Measurements from ENCODE around the gene NUDT21. TPM values are rescaled to one million over a fixed set of nuclear protein-coding genes. Genes with fewer than 3 reads are reported as not detected.
A peak's percentile ranks its signal among the peaks of the same experiment; 100 is the strongest.

Gene NUDT21
- total RNA-seq, 5 donors from 2014 or later (not counting 1 experiment from before 2014, with no cell fraction given): 90.0 to 98.8 (median 98.4) TPM

DNA sequence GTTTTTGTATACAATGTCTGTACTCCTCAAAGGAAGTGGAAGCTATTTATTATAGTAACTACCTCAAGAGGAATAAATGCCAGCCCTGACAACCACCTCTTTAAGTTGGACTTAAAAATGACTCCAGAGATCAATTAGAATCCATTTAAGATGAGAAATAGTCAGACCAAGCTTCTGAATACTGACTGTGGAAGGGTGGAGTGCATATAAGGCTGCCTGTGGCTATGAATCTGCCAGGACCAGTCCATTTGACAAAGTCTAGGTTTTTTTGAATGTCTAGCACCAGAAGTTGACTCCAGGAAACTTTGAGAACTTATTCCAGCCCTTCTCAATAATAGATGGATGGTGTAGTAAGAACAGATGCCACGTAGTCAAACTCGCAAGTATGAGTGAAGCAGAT, 15.2 kb upstream of the NUDT21 start:
- Histone ChIP-seq H3K9me3 (no peaks in the 10 kb centered on the region), H3K27me3 (replicated peaks in 1 of 2; ENCODE audit: control insufficient read depth in 2 of 2, extremely low read depth in 1 of 2, insufficient read depth in 2 of 2, low read length in 1 of 2) (no peaks in the 10 kb centered on the region), H3K27ac (ENCODE audit: low read length) (no peak overlapping the region), H3K4me3 (ENCODE audit: control insufficient read depth in 1 of 2, extremely low read depth in 1 of 2, low read length in 1 of 2) (no peak overlapping the region), H3K4me1 (ENCODE audit: control insufficient read depth in 1 of 2, extremely low read depth in 1 of 2, insufficient read depth in 2 of 2, low read length in 2 of 2) (no peaks in the 10 kb centered on the region), H3K36me3 (ENCODE audit: control insufficient read depth in 2 of 2, extremely low read depth in 1 of 2, insufficient read depth in 1 of 2, low read length in 1 of 2) (peaks cover 5 to 83% of the 10 kb centered on the region in 2 donors)
- POLR2A ChIA-PET: no interaction called here
- CTCF ChIA-PET: no interaction called here
- no peaks in the 10 kb centered on the region for H3K27me3 Mint-ChIP-seq
- no peak overlapping the region for H3K27ac Mint-ChIP-seq
- no peak overlapping the region for H3K4me3 Mint-ChIP-seq
- peaks cover 0 to 5% (median 3%) of the 10 kb centered on the region in 3 donors for H3K4me1 Mint-ChIP-seq
- ATAC-seq (replicated peaks in 1 of 4): no peak
- 100% methylated on average over 2 of the region's 2 CpGs for WGBS (ENCODE audit: insufficient coverage)
- DNase-seq: no peak
- H3K9me3 Mint-ChIP-seq: no peaks in the 10 kb centered on the region
- H3K36me3 Mint-ChIP-seq: peaks cover 69% of the 10 kb centered on the region

DNA sequence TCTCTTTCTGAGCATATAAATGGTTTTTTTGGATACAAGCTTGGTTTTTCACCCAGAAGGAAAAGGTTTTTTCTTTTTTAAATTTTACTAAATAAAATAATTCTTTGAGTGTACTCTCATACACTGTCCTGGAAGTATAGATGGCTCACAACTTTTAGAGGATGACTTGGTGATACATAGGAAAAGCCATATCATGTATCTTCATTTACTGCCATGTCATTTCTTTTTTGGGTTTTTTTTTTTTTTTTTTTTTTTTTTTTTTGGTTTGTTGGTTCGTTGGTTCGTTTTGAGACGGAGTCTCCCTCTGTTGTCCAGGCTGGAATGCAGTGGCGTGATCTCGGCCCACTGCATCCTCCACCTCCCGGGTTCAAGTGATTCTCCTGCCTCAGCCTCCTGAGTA, 12.0 kb upstream of the NUDT21 start:
- Histone ChIP-seq H3K4me1 (ENCODE audit: control insufficient read depth in 1 of 2, extremely low read depth in 1 of 2, insufficient read depth in 2 of 2, low read length in 2 of 2) (no peaks in the 10 kb centered on the region), H3K36me3 (ENCODE audit: control insufficient read depth in 2 of 2, extremely low read depth in 1 of 2, insufficient read depth in 1 of 2, low read length in 1 of 2) (peaks cover 5 to 74% of the 10 kb centered on the region in 2 donors), H3K4me3 (ENCODE audit: control insufficient read depth in 1 of 2, extremely low read depth in 1 of 2, low read length in 1 of 2) (no peak overlapping the region), H3K9me3 (no peaks in the 10 kb centered on the region), H3K27me3 (replicated peaks in 1 of 2; ENCODE audit: control insufficient read depth in 2 of 2, extremely low read depth in 1 of 2, insufficient read depth in 2 of 2, low read length in 1 of 2) (no peaks in the 10 kb centered on the region), H3K27ac (ENCODE audit: low read length) (no peak overlapping the region)
- Mint-ChIP-seq H3K4me1 (peaks cover under 1 to 8% (median 6%) of the 10 kb centered on the region in 3 donors), H3K27me3 (no peaks in the 10 kb centered on the region), H3K4me3 (no peak overlapping the region), H3K36me3 (peaks cover 63% of the 10 kb centered on the region), H3K27ac (no peak overlapping the region), H3K9me3 (no peaks in the 10 kb centered on the region)
- ChIA-PET POLR2A (interaction anchor here in 1 of 2 donors (0.6 to 0.7 kb wide), 2 partner anchors 438 to 596 kb away, joined by 5 to 14 read pairs; no protein-coding TSS in a partner anchor), CTCF (no interaction called here)
- DNase-seq (no peak), ATAC-seq (replicated peaks in 1 of 4) (no peak)
- WGBS (ENCODE audit: insufficient coverage): 100% methylated on average over 3 of the region's 6 CpGs

DNA sequence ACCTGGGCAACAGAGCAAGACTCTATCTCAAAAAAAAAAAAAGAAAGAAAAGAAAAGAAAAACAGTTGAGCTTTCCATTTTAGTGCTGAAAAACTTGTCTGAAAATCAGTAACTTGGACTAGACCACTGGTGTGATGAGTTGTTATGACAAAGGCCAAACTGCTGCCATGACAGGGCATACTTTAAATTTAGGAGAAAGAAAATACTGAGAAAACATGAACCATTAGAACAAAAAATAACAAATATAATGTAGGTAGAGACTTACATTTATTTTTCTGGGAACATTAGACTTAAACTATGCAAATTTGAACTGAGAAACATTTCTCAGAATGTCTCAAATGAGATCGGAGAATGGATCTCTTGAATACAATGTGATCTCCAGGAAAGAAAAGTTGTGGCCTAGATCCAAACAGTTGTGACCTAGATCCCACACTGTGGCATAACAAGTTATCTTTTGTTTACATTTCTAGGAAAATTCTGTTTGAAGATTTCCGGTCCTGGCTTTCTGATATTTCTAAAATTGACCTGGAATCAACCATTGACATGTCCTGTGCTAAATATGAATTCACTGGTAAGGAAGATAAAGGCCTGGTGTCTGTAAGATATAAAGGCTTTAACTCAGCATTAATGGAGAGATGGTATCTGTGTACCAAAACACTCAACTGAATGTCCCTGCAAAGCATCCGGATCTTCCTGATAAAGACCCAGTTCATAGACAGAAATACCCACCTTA, 11.1 kb upstream of the NUDT21 start:
- no CpG with 5 or more reads among the region's 3 CpGs for WGBS (ENCODE audit: insufficient coverage)
- ATAC-seq (replicated peaks in 1 of 4): no peak
- peaks cover 4 to 12% (median 6%) of the 10 kb centered on the region in 3 donors for H3K4me1 Mint-ChIP-seq
- H3K4me3 Mint-ChIP-seq: no peak overlapping the region
- Histone ChIP-seq H3K27me3 (replicated peaks in 1 of 2; ENCODE audit: control insufficient read depth in 2 of 2, extremely low read depth in 1 of 2, insufficient read depth in 2 of 2, low read length in 1 of 2) (no peaks in the 10 kb centered on the region), H3K27ac (ENCODE audit: low read length) (no peak overlapping the region), H3K4me3 (ENCODE audit: control insufficient read depth in 1 of 2, extremely low read depth in 1 of 2, low read length in 1 of 2) (no peak overlapping the region), H3K4me1 (ENCODE audit: control insufficient read depth in 1 of 2, extremely low read depth in 1 of 2, insufficient read depth in 2 of 2, low read length in 2 of 2) (no peaks in the 10 kb centered on the region), H3K36me3 (ENCODE audit: control insufficient read depth in 2 of 2, extremely low read depth in 1 of 2, insufficient read depth in 1 of 2, low read length in 1 of 2) (peaks cover 6 to 71% of the 10 kb centered on the region in 2 donors), H3K9me3 (no peaks in the 10 kb centered on the region)
- H3K27ac Mint-ChIP-seq: peak overlapping the region in 1 of 2 donors; percentile 34
- no peaks in the 10 kb centered on the region for H3K9me3 Mint-ChIP-seq
- no peak for DNase-seq
- peaks cover 62% of the 10 kb centered on the region for H3K36me3 Mint-ChIP-seq
- POLR2A ChIA-PET: no interaction called here
- H3K27me3 Mint-ChIP-seq: no peaks in the 10 kb centered on the region
- CTCF ChIA-PET: no interaction called here

DNA sequence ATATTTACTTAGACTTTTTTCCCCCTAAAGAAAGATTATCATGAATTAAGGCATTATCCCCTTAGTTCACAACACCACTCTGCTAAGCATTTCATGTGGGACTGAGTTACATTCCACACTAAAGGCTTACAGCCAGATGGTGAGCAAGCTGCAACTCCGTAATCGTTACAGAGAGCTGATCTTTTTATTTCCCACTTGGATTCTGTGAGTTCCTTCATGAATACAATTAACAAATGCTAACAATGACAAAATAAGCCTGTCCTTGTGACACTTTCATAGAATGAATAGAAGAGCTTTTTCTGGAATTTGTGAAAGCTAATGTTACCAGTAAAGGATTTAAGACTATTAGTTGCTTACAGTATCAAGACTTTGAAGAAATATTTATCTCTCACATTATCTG, 9.0 kb upstream of the NUDT21 start:
- no peaks in the 10 kb centered on the region for H3K4me1 ChIP-seq (ENCODE audit: control insufficient read depth in 1 of 2, extremely low read depth in 1 of 2, insufficient read depth in 2 of 2, low read length in 2 of 2)
- Mint-ChIP-seq H3K4me3 (no peak overlapping the region), H3K27me3 (no peaks in the 10 kb centered on the region), H3K27ac (no peak overlapping the region), H3K36me3 (peaks cover 64% of the 10 kb centered on the region), H3K4me1 (peaks cover 8 to 15% (median 12%) of the 10 kb centered on the region in 3 donors), H3K9me3 (no peaks in the 10 kb centered on the region)
- H3K36me3 ChIP-seq (ENCODE audit: control insufficient read depth in 2 of 2, extremely low read depth in 1 of 2, insufficient read depth in 1 of 2, low read length in 1 of 2): peaks cover 6 to 72% of the 10 kb centered on the region in 2 donors
- H3K27me3 ChIP-seq (replicated peaks in 1 of 2; ENCODE audit: control insufficient read depth in 2 of 2, extremely low read depth in 1 of 2, insufficient read depth in 2 of 2, low read length in 1 of 2): no peaks in the 10 kb centered on the region
- DNase-seq (no peak), ATAC-seq (replicated peaks in 1 of 4) (no peak)
- H3K9me3 ChIP-seq: no peaks in the 10 kb centered on the region
- no peak overlapping the region for H3K27ac ChIP-seq (ENCODE audit: low read length)
- 100% methylated on average over 2 of the region's 2 CpGs for WGBS (ENCODE audit: insufficient coverage)
- ChIA-PET CTCF (interaction anchor here in 1 of 2 donors (0.6 kb wide), 1 partner anchor 11 kb away, joined by 4 read pairs; no protein-coding TSS in a partner anchor), POLR2A (interaction anchor here in 1 of 2 donors (0.6 kb wide), 1 partner anchor 9 kb away, joined by 3 read pairs; the partner anchor contains the start of genes NUDT21 and OGFOD1)
- no peak overlapping the region for H3K4me3 ChIP-seq (ENCODE audit: control insufficient read depth in 1 of 2, extremely low read depth in 1 of 2, low read length in 1 of 2)

DNA sequence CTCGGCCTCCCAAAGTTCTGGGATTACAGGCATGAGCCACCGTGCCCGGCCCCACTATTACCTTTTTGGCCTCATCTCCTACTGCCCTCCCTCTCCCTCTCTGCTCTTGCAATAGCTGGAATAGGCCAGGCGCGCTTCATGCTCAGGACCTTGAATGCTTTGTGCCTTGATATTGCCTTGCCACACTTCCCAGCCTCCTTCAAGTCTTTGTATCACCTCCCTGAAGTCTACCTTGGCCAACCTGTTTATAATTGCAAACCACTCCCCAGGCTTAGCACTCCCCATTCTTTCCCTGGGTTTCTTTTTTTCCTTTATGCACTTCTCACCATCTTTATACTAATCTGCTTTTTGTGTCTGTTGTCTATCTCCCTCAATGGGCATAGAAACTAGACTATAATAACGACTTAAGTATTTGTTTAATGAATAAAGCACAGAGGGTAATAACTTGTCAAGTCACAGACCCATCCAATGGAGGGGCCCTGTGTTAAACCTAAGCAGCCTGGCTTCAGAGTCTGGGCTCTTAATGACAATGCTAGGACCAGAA, 6.9 kb upstream of the NUDT21 start:
- H3K27ac Mint-ChIP-seq: no peak overlapping the region
- no peaks in the 10 kb centered on the region for H3K27me3 Mint-ChIP-seq
- DNase-seq: no peak
- Histone ChIP-seq H3K27ac (ENCODE audit: low read length) (no peak overlapping the region), H3K9me3 (no peaks in the 10 kb centered on the region), H3K4me1 (ENCODE audit: control insufficient read depth in 1 of 2, extremely low read depth in 1 of 2, insufficient read depth in 2 of 2, low read length in 2 of 2) (no peaks in the 10 kb centered on the region), H3K4me3 (ENCODE audit: control insufficient read depth in 1 of 2, extremely low read depth in 1 of 2, low read length in 1 of 2) (no peak overlapping the region), H3K27me3 (replicated peaks in 1 of 2; ENCODE audit: control insufficient read depth in 2 of 2, extremely low read depth in 1 of 2, insufficient read depth in 2 of 2, low read length in 1 of 2) (no peaks in the 10 kb centered on the region), H3K36me3 (ENCODE audit: control insufficient read depth in 2 of 2, extremely low read depth in 1 of 2, insufficient read depth in 1 of 2, low read length in 1 of 2) (peaks cover 12 to 68% of the 10 kb centered on the region in 2 donors)
- ChIA-PET POLR2A (no interaction called here), CTCF (no interaction called here)
- H3K4me1 Mint-ChIP-seq: peaks cover 16 to 21% (median 18%) of the 10 kb centered on the region in 3 donors
- H3K9me3 Mint-ChIP-seq: no peaks in the 10 kb centered on the region
- ATAC-seq (replicated peaks in 1 of 4): no peak
- 95% methylated on average over 5 of the region's 6 CpGs for WGBS (ENCODE audit: insufficient coverage)
- H3K4me3 Mint-ChIP-seq: no peak overlapping the region
- peaks cover 68% of the 10 kb centered on the region for H3K36me3 Mint-ChIP-seq

DNA sequence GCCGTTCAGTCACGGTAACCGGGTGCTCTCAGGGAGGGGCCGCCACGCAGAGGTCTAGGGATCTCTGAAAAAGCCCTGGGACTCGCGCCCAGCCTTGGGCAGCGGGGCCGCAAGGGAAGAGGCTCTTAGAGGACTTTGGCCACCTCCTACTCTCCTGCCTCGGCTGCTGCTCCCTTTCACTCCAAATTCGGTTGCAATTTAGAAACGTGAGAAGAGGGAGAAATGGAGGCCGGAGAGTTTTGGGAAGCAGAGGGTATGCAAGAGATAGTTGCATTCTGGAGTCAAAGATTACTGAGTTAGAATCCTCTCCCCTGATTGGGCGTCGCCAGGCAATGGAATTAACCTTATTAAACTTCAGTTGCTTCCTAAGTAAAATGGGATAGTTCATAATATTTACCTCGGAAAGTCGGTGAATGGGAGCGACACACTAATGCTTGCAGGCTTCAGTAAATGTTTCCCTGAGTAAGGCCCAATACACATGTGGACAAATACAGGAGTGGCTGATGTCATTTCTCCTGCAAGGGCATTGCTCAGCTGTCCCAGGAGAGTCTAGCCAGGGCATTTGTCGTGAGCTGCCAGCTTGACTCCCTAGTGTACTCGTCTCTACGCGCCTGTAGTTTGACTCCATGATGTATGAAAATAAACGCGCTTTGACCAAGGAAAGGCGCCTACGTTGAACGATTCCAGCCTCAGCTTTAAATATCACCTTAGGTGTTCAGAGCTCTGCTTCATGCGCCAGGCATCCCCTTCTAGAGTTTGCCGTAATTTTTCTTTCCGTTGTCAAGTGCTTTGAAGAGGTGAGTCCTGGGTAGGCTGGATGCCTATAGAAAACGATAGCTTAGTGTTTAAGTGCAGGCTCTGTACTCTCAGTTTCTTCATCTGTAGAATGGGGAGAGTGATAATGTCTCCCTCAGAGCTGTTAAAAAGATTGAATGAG, 889 bp upstream of the NUDT21 start:
- Mint-ChIP-seq H3K27ac (peak overlapping the region; percentile 94 to 95), H3K9me3 (no peaks in the 10 kb centered on the region), H3K36me3 (peaks cover 38% of the 10 kb centered on the region), H3K4me1 (peaks cover 57 to 65% (median 60%) of the 10 kb centered on the region in 3 donors), H3K27me3 (no peaks in the 10 kb centered on the region), H3K4me3 (peak overlapping the region; percentile 94 to 98 (median 94))
- ChIA-PET POLR2A (interaction anchor here (0.5 to 1.0 kb wide), 6 partner anchors 8 to 718 kb away, joined by 3 to 6 read pairs (median 4); no protein-coding TSS in a partner anchor), CTCF (interaction anchor here in 1 of 2 donors (0.8 to 1.5 kb wide), 4 partner anchors 26 to 537 kb away, joined by 3 to 4 read pairs (median 3); partner anchors contain the start of gene NLRC5)
- peak; percentile 34 to 49 (median 41) for ATAC-seq (replicated peaks in 1 of 4)
- Histone ChIP-seq H3K27ac (ENCODE audit: low read length) (peak overlapping the region; percentile 54), H3K4me1 (ENCODE audit: control insufficient read depth in 1 of 2, extremely low read depth in 1 of 2, insufficient read depth in 2 of 2, low read length in 2 of 2) (peaks cover 21 to 24% of the 10 kb centered on the region in 2 experiments), H3K36me3 (ENCODE audit: control insufficient read depth in 2 of 2, extremely low read depth in 1 of 2, insufficient read depth in 1 of 2, low read length in 1 of 2) (peaks cover 9 to 35% of the 10 kb centered on the region in 2 donors), H3K9me3 (no peaks in the 10 kb centered on the region), H3K4me3 (ENCODE audit: control insufficient read depth in 1 of 2, extremely low read depth in 1 of 2, low read length in 1 of 2) (peak overlapping the region; percentile 87 to 96), H3K27me3 (replicated peaks in 1 of 2; ENCODE audit: control insufficient read depth in 2 of 2, extremely low read depth in 1 of 2, insufficient read depth in 2 of 2, low read length in 1 of 2) (no peaks in the 10 kb centered on the region)
- 11% methylated on average over 20 of the region's 31 CpGs for WGBS (ENCODE audit: insufficient coverage)
- peak in 2 of 35 experiments; percentile 3 to 17 for DNase-seq

All from T-cell (primary cell).